Gastroesophageal sphincter (tissue), 3 donors: ENCODE measurements around the gene ZSCAN16.

Experiments
- POLR2AphosphoS5 ChIP-seq: sonication (generic); formaldehyde crosslinking; IDR thresholded peaks from one replicate; pipeline ENCODE4 v1.6.1; 2017; ENCODE audit warnings: antibody characterized with exemption
- TF ChIP-seq, protein P1 (sequence below), 4 experiments: fragments of 200-600 bp in 2 of 4; fragments of 450-650 bp in 2 of 4; sonication (generic) in 1 of 4; IDR thresholded peaks; one replicate each; pipeline ENCODE4 v1.5.1; 2017 to 2019; ENCODE audit warnings: antibody characterized with exemption in 4 of 4, mild to moderate bottlenecking in 2 of 4, moderate library complexity in 2 of 4

DNA sequence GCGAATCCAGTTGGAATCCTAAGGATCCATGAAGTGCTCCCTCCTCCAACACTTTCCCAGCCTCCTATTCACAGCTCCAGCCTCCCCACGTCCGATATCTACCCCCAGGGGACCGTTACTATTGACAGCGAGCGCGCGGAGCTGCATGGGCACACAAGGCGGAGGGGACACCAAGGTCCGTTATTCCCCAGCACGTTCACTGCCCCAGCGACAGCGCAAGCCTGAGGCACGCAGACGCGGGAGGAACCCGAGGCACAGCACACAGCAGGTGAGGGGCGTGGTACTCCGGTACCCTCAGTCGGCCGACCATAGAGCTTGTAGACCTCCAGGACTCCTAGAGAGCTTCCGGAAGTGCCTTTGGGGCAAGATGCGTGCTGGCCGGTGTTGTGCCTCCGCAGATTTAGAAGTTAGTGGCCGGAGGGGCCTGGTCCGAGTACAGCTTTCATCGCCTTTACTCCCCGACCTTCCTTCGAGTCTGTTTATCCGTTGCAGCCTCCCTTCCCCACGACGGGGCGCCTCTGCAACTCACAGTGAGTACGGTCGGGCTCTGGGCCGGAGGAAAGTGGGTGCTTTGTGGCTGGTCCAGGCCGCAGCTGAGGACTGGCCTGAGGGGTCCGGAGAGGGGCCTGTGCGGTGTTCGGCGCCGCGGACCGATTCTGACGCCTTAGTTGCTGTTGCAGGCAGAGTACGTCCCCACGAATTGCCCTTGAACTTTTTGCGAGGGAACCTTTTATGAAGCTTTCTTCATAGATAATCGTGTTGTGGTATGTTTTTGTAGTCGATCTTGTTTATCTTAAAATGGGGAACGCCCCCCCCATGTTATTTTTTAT lies 17.3 kb downstream of the ZSCAN16 start, which contains the start of gene ZKSCAN8:
- TF ChIP-seq, protein P1, sequence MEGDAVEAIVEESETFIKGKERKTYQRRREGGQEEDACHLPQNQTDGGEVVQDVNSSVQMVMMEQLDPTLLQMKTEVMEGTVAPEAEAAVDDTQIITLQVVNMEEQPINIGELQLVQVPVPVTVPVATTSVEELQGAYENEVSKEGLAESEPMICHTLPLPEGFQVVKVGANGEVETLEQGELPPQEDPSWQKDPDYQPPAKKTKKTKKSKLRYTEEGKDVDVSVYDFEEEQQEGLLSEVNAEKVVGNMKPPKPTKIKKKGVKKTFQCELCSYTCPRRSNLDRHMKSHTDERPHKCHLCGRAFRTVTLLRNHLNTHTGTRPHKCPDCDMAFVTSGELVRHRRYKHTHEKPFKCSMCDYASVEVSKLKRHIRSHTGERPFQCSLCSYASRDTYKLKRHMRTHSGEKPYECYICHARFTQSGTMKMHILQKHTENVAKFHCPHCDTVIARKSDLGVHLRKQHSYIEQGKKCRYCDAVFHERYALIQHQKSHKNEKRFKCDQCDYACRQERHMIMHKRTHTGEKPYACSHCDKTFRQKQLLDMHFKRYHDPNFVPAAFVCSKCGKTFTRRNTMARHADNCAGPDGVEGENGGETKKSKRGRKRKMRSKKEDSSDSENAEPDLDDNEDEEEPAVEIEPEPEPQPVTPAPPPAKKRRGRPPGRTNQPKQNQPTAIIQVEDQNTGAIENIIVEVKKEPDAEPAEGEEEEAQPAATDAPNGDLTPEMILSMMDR (IDR thresholded peaks at IDR 0.05) = peak in 1 of 4 experiments; percentile 6
- TF ChIP-seq POLR2AphosphoS5 = peak; percentile 49
